Measurements from ENCODE around the gene ZNF22.
A peak's percentile ranks its signal among the peaks of the same experiment; 100 is the strongest.
"Not testable (repeated sequence)": the region's sequence is repeated elsewhere in the genome, so short reads cannot be mapped to it uniquely, and the experiment has no call there.

The ZNF22 gene

DNA sequence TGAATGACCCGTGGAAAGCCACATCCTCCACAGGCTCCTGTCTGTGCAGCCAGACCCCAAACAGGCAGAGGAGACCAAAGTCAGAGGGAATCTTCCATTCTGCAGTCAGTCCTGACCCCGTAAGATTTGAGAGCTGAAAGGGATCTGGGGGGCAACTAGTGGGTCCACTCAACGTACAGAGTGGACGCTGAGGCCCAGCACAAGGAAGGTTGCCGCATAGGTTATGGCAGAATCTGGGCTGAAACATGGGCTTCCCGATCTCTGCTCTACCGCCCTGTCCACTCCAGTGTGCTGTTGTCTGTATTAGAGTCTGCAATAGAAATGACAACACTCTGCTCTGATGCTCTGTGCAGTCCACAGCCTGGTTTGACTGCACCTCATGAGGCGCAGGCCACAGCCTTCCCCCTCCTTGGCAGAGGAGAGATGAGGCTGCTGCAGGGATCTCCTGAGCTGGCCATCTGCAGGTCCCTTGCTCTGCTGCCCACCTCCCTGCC lies 7.9 kb upstream of the ZNF22 start:
- no peak for DNase-seq

DNA sequence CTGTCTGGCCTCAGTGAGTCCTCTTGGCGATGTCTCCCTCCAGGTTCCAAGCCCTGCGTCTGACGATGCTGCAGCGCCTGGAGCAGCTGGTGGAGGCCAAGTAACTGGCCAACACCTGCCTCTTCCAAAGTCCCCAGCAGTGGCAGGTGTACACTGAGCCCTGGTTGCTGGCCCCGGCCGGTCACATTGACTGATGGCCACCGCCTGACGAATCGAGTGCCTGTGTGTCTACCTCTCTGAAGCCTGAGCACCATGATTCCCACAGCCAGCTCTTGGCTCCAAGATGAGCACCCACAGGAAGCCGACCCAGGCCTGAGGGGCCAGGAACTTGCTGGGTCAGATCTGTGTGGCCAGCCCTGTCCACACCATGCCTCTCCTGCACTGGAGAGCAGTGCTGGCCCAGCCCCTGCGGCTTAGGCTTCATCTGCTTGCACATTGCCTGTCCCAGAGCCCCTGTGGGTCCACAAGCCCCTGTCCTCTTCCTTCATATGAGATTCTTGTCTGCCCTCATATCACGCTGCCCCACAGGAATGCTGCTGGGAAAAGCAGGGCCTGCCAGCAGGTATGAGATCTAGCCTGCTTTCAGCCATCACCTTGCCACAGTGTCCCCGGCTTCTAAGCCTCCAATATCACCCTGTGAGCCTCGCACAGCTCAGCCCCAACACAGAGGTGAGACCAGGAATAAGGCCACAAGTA lies 7.3 kb upstream of the ZNF22 start:
- DNase-seq, result no peak

DNA sequence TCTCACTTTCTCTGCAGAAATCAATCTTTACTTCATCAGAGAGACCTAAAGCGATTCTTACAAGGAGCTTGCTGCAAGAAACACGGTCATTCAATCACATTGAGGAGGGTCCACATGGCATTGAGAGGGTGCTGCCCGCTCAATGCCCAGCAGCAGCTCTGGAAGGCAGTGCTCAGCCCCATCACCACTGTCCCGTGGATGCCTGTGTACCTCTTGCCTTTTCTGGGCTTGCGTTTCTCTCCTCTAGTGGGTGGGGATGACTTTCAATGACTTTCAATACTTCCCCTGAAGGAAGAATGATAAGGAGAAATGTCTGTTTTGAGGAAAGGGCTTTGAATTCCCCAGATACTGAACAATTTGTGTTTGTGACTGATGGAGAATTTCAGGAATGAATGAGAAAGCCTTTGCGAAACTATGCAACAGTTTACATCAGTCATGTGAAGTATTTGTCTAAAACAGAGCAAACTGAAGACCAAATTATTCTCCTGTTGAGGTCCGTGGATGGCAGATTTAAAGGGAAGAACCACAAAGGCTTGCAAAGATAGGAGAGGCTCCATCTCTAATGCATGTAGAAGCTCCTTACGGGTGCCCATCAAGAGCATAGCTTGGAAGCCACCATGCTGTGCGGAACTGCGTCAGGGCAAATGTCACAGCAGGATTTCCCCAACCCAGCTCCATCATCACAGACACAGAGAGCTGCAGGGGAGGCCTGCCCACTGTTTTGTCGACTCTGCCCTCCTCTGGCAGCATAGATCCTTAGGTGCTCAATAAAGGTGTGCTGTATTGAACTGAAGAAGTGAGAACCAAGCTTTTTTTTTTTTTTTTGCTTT lies 6.6 kb upstream of the ZNF22 start:
- DNase-seq, result no peak

DNA sequence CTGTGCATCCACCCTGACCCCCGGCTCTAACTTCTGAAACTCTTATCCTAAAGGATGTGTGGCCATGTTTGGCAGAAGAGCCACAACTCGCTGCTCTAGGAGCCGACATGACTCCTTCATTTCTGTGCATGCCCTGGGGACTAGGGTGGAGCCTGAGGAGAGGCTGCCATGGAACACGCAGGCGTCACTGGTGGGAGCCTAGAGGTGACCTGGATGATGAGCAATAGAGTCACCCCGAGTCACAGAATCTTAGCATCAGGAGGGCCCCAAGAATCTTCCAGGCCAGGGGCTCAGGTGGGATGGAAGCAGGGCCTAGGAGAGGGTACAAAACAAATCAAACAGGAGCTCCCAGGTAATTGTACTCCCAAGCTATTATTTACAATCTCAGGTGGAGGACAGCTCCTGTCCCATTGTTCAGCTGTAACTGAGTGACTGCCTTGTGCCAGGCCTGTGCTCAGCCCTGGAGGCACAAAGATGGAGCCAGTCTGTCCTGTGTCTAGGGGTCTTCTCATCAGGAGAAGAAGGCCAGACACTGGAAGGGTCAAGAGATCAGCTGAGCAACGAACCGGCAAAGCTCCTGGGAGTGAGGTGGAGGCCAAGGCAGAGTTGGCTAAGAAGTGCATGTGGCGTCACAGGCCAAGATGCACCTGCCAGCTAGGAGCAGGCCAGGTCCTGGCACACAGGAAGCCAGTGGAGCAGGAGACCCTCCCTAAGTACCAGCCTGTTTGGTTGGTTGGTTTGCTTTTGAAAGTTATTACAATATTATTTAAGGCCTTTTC lies 5.8 kb upstream of the ZNF22 start:
- DNase-seq, result no peak

DNA sequence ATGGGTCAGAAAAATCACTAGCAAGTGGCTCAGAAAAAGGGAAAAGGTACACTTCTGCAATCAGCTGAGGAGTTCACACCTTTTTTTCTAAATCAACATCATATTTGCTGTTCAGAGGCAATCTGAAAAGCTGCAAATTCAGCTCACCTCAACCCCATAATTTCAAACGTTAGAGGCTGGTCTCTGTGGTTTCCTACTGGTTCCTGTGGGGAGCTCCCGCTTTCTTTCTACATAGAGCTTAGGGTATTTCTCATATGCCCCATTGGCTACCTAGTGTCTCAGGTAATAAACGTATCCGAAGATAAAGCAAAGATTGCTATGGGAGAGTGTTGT lies 5.2 kb upstream of the ZNF22 start:
- DNase-seq, result no peak

DNA sequence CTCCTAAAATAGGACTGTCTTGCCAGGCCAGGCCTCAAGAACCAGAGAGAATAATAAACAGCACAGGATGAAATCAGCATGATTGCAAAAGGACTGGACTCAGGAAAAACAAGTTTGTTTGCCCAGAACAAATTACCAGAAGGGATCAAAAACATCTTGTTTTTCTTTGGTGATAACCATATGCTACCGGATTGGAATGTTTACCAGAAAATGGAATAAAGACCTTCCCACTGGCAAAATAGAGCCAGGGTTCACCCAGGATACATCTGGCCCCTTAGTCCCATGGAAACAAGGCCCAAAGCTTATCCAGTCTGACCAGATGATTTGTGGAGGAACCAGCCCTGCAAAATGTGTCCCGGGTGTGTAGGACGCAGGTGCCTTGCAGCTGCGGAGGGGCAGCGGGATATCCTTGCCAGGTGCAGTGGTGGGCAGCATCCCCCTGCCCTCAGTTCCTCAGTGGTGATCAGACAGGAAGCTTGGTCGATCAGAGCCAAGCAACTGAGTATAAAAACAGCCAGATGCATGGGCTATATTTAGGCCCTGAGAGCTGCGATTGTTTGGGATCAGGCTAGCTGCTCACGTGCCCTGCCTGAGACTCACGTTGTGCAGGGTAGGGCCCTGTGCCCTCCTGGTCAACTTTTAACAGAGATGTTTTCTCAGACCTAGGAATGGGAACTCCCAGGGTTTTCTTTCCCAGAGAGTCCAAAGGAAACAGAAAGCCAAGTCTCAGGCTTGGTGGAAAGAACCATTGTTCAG lies 4.6 kb upstream of the ZNF22 start:
- DNase-seq, result no peak

DNA sequence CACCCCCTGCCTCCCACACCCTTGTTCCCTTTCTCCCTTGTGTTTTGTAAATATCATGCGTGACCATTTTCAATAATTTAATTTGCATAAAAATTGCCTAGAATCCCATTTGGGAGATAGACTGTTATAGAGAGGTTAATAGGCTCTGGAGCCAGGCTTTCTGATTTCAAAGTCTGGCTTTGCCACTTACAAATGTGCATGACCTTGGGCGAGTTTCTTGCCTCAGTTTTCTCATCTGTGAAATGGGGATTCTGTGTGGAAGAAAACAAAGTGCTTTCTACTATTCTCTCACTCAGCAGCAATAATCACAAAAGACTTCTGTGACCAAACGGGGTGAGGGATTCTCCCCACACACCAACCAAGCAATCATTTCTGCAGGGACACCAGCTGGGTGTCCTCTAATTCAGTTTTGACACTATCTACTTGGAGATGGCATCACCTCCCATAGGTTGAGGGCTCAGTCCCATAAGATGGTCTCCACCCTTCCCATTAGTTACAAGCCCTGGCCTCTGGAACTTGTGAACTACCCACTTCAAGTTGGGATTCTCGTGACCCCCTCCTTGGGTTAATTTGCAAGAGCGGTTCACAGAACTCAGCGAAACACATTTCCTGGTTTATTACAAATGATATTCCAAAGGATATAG lies 3.5 kb upstream of the ZNF22 start:
- no peak for DNase-seq

DNA sequence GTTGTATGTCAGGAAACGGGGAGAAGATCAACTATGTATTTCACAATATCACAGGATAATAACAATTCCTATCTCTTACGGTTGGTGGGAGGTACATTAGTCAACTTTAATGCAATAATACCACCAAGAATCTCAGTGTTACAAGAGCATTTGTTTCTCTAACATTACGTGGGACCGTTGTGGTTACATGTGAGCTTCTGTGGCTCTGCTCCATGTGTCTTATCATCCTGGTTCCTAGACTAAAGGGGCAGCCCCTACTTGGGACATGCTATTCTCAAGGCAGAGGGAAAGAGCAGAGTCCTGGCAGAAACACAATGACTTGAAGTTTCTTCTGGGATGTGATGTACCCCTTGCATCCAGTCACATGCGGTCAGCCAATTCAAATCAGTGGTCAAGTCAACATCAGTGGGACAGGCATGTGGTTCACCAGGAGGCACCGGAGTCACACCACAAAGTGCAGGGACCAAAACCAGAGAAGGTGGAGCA lies 2.5 kb upstream of the ZNF22 start:
- DNase-seq, result no peak

DNA sequence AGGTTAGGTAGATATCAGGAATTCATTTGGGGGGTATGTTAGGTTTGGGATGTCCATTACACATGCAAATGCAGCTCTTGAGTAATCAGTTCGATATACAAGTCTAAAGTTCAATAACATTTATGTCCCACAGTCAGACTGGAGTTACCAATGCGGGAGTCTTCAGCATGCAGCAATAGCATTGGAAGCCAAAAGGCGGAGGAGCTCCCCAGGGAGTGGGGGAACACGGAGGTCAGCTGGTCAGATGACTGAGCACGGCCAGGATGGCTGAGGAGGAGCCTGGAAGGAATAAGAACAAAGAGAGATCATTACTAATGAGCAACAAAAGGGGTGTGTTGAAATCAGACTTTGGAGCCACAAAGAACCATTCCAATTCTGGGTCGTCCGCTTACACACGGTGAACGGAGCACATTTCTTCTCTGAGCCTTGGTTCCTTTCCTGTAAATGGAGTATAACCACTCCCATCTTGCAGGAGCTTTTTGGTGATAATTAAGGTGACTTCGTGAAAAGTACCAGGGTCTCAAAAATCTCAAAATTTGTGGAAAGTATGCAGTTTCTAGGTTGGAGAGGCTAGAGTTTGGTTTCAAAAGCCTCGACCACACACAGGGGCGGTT lies 478 bp upstream of the ZNF22 start:
- DNase-seq, result no peak

DNA sequence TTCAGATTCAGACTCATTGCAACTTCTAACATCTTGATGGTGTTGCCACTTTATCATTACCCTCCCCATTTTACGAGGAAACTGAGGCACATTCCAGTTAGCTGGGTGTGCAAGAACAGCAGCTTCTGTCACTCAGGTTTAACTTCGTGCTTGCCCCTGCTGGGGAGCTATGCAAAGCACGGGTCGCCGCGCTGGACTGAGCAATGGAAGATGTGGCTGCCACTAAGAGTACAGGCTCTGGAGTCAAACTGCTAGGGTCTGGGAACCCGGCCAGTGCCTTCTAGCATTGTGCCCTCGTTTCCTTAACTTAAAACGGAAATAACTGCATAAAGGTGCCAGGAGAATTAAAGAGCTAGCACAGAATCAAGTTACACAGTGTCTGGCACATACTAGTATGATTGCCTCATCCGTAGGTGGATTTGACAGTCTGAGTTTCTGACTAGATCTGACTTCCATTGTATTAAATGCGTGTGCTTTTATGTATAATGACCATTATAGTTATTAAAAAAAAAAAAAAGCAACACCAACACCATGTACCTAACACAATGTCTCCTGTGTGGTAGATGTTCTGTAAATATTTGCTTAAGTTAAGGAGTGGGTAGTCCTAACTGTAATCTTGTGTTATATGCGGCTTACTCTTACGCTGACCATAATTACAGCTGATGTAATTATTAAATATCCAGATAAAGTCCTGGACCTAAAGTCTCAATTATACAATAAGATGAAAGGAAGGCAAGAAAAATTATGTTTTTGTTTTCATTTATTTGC lies 842 bp downstream of the ZNF22 start:
- DNase-seq, result peak; percentile 37

DNA sequence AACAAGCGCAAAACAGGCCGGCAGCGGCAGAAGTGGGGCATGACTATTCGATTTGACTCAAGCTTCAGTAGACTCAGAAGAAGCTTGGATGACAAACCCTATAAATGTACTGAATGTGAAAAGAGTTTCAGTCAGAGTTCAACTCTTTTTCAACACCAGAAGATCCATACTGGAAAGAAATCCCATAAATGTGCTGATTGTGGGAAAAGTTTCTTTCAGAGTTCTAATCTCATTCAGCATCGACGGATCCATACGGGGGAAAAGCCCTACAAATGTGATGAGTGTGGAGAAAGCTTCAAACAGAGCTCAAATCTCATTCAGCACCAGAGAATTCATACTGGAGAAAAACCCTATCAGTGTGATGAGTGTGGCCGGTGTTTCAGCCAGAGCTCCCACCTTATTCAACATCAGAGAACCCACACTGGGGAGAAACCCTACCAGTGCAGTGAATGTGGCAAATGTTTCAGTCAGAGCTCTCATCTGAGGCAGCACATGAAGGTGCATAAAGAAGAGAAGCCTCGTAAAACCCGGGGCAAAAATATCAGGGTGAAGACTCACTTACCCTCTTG lies 2.8 kb downstream of the ZNF22 start:
- no peak for DNase-seq

DNA sequence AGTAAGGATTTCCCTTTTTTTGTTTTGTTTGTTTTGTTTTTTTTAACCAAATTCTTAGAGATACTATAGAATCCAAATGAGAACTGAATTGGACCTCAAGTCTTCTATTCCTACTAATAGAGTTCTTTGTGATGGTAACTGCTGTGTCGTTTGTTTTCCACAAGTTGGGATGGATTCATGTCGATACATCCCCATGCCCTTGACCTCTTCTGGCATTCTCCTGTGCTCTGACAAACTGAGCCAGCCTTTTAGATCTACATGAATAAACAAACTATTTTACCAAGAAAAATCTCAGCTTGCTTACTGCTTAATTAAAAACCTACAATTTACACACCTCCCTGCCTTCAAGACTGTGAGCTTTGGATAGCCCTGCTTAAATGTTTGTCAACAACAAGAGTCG lies 3.9 kb downstream of the ZNF22 start:
- DNase-seq, result no peak

DNA sequence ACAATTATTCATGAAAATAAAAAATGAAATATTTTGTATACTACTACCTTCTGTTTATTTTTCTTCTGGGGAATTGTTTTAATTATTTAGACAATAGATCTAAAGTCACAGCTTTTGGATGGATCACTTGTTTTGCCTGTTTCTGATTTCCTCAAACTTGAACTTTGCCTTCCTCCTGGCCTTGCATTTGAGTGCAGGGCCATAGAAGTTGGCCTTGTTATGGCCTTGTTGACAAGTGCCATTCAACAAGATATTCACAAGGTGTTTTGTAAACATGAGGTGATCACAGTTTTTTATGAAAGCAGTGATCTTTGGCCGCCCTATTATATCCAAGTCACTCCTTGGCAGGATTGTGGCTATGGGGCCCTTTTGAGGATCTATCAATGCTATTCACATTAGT lies 4.6 kb downstream of the ZNF22 start:
- DNase-seq, result no peak

DNA sequence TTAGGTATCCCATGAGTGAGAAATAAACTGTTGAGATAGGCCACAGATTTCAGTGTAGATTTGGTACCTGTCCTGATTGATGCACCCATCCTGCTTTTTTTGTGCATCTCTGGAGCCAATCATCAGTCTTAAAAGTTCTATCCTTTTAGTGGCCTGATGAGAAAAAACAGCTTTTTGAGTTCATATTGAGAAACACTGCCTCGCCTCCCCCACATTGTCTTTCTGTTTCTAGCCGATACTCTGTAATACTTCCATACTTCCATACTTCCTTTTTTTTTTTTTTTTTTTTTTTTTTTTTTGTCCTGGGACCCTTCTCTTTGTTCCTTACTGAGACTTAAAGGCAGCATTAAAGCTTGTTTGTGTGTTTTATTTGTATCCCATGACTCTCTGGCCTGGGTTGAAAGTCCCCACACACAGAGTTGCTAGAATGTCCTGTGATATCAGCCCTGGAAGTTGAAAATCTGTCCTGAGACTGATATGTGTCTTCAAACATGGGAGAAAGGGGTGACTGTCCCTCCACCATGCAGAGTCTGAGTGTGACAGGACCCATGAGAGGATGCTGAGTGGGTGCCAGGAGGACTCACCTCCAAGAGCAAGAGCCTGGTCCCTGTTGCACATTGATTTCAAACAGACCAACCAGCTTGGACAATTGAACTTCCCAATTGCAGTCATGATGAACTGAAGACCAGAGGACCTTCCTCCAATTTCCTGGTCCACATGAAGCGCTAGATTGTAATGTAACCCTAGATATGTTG lies 5.7 kb downstream of the ZNF22 start:
- no peak for DNase-seq

DNA sequence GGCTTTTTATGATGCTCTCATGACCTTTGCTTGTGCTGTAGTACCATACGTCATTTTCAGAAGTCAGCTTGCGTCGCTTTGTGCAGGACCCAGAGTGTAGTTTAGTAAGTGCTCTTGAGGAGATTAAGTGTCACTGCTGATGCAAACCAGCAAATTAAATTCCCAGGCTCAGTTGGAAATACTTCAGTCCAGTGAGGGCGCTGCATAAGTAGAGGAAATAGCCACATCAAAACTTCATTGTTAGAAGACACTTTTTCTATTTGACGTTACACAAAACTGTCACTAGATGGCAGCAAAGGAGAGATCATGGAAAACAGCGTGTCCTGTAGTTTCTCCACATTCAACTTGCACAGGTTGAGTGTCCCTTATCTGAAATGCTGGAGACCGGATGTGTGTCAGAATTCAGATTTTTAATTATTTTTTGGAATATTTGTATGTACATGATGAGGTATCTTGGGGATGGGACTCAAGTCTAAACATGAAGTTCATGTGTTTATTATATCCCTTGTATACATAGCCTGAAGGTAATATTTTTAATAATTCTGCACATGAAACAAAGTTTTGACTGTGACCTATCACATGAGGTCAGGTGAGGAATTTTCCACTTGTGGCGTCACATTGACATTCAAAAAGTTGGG lies 7.9 kb downstream of the ZNF22 start:
- DNase-seq, result peak; percentile 48

DNA sequence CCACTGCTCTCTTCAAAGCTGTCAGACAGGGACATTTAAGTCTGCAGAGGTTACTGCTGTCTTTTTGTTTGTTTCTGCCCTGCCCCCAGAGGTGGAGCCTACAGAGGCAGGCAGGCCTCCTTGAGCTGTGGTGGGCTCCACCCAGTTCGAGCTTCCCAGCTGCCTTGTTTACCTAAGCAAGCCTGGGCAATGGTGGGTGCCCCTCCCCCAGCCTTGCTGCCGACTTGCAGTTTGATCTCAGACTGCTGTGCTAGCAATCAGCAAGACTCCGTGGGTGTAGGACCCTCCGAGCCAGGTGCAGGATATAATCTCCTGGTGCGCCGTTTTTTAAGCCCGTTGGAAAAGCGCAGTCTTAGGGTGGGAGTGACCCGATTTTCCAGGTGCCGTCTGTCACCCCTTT lies 13.8 kb downstream of the ZNF22 start:
- not testable (repeated sequence) for DNase-seq

DNA sequence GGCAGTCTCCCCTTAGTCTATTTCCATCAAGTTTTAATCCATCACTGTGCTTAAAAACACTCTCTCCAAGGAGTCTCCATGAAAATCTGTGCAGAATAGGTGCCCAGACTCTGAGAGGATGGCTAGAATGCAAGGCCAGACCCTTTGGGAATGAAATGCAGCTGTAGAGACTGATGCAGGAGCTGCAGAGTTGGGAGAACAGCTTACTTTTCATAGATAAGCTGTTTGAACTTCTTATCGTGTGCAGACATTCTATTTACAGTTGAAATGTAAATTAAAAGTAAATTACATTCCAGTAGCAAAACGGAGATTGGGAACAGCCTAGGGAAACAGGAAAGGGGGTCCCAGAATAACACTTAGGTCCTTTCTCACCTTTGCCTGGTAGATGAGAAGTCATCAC lies 14.9 kb downstream of the ZNF22 start:
- DNase-seq, result no peak

DNA sequence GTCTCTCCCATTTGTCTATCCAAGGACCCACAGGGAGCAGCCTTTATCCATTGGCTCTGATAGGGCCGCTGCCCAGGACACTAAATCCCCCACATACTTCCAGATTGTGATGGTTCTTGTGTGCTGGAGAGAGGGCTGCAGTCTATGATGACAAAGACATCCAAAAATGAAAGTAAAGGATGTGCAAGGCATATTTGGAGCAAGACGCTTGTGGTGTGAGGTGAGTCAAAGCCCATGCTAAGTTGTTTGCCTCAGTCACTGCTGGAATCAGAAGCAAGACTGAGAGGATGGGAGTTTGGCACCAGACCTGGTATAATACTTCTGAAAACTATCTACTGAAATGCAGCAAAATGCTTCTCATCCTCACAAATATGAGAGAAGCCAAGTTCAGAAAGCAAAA lies 22.7 kb downstream of the ZNF22 start:
- no peak for DNase-seq

DNA sequence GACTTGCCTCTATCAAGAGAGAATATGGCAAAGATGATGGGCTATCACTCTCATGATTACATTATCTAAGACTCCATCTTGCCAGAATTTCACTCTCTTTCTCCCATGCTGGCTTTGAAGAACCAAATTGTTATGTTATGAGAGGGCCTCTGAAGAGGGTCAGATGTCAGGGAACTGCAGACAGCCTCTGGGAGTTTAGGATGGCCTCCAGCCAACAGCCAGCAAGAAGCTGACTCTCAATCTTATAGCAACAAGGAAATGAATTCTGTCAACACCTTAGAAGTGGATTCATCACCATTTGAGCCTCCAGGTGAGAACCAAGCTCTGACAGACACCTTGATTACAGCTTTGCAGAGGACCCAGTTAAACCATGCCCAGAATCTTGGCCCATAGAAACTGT lies 33.6 kb downstream of the ZNF22 start:
- DNase-seq, result no peak
